HG02884 (cell line): Measurements from ENCODE around the gene NKAIN2.

Source experiments
- ATAC-seq: cut with Tn5 transposase; IDR thresholded peaks from one replicate; pipeline ENCODE4 v1.9.1; 2021; ENCODE audit warnings: mild to moderate bottlenecking, moderate library complexity; ENCODE audit not compliant: unreplicated experiment

NKAIN2 gene

DNA sequence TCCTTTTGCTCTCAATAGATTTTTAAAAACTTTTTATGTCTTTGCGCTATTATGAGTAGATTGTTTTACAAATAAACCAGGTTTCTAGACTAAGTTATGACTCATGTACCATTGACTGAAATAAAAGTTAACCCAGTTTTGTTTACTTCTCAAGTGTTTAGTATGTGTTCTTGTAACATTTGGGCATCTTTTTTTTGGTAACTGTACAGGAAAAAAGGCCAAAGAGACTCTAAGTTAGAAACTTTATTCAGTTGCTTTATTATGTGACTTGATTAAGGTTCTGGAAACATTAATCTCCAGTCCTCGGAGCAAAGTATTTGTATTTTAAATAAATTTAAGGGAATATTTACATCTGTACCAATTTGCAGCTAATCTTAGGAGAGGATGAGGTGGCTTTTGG is 2.9 kb downstream of the NKAIN2 start:
- no peak for ATAC-seq

DNA sequence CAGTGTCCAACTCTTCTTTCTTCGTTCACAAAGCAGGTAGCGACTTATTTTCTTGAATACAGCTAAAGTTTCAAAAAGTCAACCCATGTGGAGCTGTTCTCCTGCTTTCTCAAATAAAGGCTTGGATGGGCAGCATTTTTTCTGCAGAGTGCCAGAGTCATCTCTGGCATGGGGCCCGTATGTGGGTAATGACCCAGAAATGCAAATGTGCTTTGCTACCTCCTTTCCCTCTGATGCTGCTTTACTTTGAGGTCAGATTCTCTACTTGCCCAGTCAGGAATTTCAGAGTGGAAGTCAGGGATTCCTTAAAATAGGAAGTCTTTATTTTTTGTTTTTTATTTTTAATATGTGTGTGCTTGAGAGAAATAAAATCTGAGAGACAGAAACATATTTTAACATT is 4.9 kb downstream of the NKAIN2 start:
- no peak for ATAC-seq

DNA sequence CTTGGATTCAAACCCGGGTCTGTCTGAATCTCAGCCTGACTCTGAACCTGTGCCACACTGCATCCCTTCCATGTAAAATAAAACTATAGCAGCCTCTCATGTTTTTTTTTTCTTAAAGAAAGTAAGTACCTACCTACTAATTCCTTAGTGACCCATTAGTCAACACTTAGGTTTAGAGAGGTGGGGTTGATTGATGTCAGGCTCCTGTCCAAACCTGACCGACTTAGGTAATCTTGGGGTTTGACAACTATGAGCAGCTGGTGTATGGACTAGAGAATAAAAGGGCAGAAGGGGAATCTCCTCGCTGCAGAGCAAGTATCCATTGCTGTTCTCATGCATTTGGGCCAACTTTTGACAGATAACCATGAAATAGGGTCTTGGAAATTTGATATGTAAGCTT is 6.5 kb downstream of the NKAIN2 start:
- no peak for ATAC-seq

DNA sequence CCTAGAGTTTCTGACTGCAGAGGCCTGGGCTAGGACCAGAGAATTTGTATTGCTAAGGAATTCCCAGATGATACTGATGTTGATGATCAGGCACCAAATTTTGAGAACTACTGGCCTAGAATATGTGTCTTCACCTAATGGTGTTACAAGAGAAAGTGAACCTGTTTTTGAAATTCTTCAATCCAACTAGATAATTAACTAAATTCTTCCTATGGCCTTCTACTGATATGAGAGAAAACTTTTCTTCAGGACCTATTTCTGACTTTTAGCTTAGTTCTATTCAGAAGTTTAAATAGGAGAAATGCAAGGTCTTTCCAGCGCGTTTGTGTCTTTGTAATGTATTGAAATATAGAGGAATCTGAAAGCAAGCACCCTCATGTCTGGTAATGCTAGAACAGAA is 7.3 kb downstream of the NKAIN2 start:
- ATAC-seq = no peak

DNA sequence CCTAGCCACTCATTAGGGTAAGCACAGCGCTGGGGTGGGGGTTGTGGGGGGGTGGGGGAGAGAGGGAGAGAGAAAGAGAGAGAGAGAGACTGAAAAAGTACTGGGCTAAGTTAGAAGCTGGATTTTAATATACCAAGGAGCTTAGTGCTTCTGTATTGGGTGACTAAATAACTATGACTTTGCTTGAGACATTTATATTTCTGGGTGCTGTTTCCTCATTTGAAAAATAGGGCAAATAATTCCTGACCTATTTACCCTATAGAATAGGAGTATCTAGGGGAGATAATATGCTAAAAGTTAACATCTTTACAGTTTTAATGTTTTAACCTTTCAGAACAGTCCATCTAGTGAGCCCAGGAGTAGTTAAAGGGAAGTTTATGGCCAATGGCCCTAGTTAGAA is 7.7 kb downstream of the NKAIN2 start:
- ATAC-seq = no peak

DNA sequence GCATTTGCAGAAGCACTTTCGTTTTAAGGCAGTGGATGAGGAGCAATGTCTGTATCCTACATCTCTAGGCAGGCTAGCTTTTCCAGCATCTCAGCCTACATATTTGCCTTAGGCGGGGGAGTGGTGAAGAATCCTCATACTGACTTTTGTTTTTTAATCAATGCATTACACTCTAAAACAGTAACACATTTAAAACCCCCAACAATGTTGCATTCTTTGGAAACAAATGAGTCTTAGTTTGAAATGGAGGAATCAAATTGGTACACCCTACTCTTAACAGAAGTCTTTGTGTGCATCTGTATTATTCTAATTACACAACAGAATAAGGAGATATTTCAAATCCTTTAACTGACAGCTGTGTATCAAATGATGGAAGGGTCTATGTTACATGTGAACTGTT is 9.0 kb downstream of the NKAIN2 start:
- no peak for ATAC-seq

DNA sequence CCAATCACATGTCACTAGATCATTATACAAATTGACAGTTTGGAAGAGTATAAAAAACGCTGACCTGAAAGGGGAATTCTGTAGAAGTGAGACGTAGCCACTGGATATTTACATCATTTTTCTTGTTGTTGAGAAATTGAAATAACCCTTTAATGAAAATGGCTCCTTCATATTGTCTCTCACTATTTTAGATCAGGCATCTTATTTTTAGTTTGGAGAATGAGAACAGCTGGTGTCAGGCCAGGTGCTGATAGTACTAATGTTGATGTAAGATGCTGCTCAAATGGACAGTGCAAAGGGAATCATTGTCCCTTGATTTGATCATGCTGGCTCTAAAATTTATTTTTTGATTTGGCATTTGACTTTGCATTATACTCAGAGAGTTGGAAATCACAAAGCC is 17.4 kb downstream of the NKAIN2 start:
- ATAC-seq = no peak

DNA sequence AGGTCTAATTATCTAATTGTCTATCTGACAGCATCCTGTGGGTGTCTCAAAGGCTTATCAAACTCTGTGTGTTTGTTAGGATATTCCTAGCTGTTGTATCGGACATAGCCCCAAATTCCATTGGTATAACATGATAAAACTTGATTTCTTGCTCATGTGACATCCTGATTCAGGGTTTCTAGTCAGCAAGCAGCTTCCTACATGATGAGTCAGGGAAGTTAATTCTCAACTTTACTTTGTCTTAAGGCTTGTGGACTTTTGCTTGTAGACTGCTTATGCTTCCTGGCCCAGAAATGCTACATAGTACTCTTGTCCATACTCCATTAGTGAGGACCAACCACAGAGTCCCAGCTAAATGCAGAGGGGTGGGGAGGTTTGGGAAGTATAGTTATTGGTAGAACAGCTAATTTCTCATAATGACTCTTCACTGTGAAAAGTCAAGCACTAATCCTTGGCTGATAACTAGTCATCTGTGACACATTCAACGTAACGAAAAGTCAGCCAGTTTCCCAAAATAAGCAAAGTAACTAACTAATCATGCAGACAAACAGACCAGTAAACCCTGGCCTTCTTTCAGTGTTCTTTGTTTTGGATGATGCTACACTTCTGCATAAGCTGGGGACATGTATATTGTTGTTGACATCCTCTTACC is 25.8 kb downstream of the NKAIN2 start:
- ATAC-seq = no peak

DNA sequence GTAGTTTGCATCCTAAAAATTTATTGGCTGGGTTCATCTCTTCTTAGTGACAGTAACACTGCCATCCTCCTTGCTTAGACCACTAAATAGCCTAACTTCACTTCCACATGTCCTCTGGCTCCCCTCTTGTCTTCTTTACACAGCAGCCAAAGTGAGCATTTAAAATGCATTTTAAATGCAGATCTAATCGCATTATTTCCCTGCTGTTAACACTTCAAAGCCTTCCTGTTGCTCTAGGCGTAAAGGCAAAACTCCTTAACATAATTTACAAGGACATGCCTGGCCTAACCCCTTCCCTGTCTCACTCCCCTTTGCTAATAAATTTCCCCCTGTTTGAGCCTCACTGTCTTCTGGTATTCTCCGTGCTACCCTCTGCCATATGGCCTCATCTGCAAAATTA is 26.5 kb downstream of the NKAIN2 start:
- ATAC-seq = no peak

DNA sequence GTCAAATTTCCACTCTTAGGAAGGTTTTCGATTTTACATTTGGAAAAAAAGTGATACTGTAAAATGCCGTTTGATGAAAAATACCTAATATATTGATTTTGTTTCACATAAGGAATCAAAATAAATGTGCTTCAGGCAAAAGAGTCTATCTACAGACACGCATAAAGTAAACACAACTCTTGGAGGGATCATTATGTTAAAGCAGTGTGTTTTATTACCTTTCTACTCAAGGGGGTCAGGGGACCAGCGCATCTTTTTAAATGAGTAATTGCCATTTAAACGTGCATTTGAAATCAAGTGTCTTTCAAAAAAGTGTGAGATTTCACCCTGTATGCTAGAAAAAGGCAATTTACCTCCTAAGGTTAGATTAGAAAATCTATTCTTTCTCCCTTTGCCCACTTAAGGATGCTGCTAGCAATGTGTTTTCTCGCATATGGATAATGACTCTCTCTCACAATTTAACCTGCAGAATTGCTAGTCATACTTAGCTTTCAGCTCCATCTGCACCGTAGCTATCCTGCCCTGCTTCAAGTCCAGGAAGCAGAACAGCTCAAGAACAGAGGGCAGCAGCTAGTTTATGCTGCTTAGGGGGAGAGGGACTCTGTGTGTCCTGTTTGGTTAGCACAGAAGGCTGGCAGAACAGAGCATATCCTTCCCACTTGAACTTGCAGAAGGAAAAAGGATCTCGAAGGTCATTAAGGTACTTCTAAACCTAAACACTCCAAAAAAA is 35.0 kb downstream of the NKAIN2 start:
- no peak for ATAC-seq

DNA sequence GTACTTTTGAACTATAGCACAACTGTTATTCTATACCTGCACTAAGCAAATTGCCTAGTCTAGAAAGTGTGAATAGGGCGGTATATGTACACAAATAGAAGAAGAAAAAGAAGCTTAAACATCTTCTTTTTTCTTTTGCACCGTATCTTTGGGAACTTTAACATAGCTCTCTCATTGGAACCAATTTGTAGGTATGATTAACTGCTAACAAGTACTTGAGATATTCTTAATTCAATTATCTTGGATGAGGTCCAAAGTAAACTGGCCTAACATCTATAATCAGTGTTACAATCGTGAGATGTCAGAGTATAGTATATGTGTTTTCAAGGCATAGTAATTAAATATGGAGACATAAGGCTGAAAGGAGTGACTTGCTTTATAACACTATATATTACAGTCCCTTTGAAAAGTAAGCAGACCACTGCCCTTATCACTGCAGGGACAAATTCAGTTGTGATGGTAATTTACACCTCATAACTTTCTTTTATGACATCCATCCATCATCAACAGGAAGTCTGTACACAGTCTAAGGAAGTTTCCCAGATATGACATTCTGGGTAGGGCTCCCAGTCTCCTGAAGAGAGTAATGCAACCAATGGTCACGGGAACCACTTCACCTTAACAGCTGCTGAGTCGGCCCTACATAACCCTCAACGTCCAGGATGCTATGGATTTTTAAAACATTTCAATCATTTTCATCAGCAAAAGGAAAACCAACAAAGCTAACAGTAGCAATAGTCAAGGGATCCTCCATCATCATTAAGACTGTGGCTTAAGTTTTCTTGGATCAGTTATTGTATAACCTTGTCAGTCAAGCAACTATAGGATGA is 37.6 kb downstream of the NKAIN2 start:
- no peak for ATAC-seq

DNA sequence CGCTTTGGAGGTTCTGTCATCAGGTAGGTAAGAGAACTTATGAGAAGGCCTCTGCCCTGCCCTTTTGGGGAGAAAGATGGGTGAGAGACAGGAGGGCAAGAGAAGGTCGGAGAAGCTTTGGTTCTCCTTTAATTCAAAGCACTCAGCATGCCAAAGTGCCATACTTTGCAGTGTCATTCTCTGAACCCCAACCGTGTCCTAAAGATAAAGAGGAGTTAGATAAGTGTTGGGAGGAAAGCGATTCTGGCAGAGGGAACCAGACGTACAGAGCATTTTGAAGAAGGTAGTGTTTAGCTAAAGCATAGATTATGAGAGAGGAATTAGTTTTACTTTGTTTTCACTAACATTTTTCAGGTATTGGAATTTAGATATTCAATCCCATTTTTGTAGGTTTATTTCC is 40.3 kb downstream of the NKAIN2 start:
- ATAC-seq = no peak

DNA sequence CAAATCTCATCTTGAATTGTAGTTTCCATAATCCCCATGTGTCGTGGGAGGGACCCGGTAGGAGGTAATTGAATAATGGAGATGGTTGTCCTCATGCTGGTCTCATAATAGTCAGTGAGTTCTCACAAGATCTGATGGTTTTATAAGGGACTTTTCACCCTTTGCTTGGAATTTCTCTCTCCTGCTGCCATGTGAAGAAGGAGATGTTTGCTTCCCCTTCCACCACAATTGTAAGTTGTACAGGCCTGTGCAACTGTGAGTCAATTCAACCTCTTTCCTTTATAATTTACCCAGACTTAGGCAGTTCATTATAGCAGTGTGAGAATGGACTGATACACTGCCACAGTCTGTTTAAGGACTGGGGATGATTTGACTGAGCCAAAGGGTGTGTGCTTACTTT is 44.7 kb downstream of the NKAIN2 start:
- ATAC-seq = no peak

DNA sequence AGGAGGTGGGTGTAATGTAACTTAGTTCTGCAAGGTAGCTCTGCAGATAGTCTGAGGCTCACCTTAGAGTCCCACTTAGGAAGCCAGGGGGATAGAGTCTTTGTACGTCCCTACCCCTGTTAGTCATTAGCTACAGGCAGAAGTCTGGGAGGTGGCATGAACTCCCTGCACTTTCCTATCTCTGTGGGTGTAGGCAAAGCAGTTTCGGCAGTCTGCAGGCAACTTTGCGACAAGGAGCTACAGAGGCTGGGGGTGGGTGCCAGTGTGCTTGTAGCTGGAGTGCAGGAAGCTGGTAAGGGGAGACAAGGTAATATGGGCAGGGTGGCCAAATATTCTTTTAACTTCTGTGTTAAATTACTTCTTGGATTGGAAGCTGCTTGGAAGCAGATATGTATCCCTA is 45.7 kb downstream of the NKAIN2 start:
- no peak for ATAC-seq

DNA sequence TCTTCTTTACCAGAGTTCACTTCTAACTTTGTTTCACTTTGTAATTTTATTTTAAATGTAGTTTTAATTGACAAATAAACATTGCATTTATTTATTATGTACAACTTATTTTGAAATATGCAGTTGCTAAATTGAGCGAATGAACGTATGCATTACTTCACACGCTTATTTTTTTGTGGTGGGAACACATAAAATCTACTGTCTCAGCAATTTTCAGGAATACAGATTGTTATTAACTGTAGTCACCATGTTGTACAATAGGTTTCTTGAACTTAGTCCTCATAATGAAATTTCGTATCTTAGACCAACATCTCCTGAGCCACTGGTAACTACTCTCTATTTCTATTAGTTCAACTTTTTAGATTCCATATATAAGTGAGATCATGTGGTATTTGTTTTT is 46.9 kb downstream of the NKAIN2 start:
- ATAC-seq = no peak

DNA sequence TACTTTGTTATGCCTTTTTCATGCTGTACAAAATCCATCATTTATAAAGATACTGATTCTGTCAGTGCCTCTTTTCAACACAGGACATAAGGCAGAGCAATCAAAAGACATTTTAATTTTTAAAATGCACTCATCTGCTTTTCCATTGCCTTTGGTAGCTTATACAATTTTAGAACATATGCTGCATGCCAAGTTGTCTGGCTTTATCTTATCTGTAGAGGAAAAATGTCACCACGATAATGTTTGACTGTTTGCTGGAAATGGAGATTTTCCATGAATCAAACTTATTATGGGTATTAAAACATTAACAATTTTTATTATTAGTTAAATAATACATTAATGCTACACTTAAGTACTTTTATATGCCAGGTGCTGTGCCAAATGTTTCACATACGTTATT is 50.5 kb downstream of the NKAIN2 start:
- no peak for ATAC-seq

DNA sequence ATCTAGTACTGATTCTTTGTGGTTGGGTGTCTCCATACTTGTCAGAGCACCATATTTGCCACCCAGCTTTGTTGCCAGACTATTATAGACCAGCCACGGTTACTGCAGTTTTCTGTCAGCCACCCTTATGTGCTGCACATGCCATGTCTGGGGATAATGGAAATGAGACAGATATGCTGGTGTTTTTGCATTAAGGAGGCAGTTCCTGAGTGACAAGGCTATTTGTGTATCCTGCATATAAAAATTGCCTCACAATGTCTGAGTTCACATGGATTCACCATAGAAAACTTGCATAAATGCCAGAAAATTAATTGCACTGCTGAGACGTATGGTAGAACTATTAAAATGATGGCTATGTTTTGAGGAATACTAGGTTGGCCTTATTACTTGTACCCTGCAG is 51.8 kb downstream of the NKAIN2 start:
- ATAC-seq = no peak

DNA sequence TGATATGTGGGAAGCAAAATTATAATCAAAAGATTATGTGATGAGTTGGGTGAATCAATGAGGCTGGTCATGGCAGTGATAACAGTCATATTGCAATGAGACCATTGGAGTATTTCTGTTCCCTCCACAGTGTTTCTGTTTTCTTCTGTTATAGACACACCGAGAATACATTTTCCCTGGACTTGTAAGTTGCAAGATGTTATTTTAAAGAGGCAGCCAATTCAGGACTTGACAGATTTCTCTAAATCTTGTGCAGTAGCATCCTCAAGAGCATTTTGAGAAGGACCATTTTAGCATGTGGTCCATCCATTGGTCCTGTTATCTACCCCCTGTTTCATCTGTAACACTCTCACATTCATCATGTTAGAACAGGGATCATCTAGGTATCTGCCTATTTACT is 55.6 kb downstream of the NKAIN2 start:
- ATAC-seq = no peak

DNA sequence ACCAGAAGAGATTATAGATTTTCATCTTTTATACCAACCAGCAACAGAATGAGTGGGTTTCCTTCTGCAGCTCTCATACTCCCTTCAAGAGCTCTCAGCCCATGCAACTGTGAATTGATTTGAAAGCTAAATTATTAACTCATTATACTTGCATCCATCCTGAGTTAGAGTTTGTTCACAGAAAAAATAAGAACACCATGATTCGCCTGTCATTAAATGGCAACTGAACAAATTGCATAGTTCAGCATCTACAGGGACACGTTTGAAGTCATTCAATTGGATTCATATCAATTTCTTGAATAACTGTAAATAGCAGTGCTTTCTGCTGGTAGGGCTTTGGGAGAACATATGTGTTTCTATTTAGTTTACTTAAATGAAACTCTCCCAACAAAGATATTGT is 65.7 kb downstream of the NKAIN2 start:
- ATAC-seq = no peak

DNA sequence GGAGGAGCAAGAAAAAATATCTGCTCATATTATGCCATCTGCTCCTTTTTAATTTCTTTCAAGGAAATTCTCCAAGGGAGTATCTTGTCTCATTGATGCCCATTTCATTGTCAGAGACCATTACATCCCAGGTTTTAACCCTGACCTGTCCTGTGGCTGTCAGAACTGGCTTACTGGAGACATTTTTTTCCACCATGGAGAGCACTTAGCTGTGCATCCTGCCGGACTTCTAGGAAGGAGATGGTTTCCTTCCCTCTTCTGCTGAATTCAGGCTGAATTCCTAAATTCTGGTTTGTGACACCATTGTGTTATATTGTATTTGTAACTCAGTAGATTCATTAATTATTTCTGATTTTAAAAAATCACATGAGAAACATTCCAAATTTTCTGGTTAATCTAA is 70.3 kb downstream of the NKAIN2 start:
- no peak for ATAC-seq

DNA sequence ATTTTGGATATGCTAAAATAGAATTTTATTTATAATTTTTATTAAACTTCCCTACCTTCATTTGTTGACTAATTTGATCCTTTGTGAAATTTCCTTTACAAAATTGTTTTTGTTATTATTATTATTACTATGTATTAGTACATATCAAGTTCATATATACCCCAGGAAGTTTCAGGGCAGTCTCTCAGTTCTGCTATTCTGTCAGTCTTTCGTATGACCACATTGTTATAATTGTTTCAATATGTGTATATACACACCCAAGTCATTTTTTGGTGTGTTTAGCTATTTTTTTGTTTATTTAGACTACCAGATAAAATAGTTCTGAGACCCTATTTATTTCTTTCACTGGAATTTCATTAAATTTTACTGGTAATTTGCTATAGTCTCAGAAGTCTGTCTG is 72.1 kb downstream of the NKAIN2 start:
- no peak for ATAC-seq

DNA sequence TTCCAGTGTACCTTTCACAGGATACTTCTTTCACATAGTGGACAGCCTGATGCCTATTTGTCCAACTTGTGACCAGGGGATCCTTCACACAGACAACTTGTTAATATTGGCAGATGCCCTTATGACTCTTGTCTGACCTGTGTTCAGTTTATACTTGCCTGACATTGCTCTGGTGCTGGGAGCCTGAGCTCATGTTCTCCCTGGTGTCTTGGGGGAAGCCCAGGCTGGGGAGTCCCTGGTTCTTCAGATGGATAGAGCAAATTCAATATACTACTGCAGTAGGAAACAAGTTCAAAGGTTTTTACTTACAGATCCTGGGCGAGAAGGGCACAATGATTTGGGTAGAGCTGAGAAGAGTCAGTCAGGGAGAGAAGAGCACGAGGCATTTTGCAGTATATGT is 76.1 kb downstream of the NKAIN2 start:
- ATAC-seq = no peak
